Right lobe of liver (tissue), 6 donors: ENCODE data around the gene ARID3A. TPM values are rescaled to one million over a fixed set of nuclear protein-coding genes. Genes with fewer than 3 reads are reported as not detected.

ENCODE experiments used
- ATAC-seq, 4 donors: fragments of 200-7000 bp; cut with Tn5 transposase; one replicate each; pipeline ENCODE4 v1.9.1; 2020; ENCODE audit warnings: mild to moderate bottlenecking in 4 of 4, moderate library complexity in 4 of 4
- DNase-seq, 3 donors: peaks; one replicate each; pipeline ENCODE4 v3.0.0-alpha.2; 2020
- H3K27ac ChIP-seq, 3 donors: fragments of 200-600 bp; one replicate each; pipeline ENCODE4 v1.8.0; 2022
- H3K27me3 ChIP-seq, 2 donors: fragments of 200-600 bp; one replicate each; pipeline ENCODE4 v1.8.0; 2022
- H3K36me3 ChIP-seq, 4 donors: fragments of 200-600 bp; sonication (generic) in 1 of 4; one replicate each; pipeline versions ENCODE4 v1.5.1 to v1.8.0; 2017 to 2022; ENCODE audit warnings: control low read depth in 1 of 4
- H3K4me1 ChIP-seq, 4 donors: fragments of 200-600 bp; sonication (generic) in 1 of 4; one replicate each; pipeline versions ENCODE4 v1.5.1 to v1.8.0; 2017 to 2022; ENCODE audit warnings: control low read depth in 1 of 4
- H3K4me3 ChIP-seq, 3 donors: fragments of 200-600 bp; one replicate each; pipeline ENCODE4 v1.8.0; 2022
- H3K9me3 ChIP-seq, 4 donors: fragments of 200-600 bp; sonication (generic) in 1 of 4; one replicate each; pipeline versions ENCODE4 v1.5.1 to v1.8.0; 2017 to 2022; ENCODE audit warnings: control low read depth in 1 of 4
- CTCF ChIP-seq, 4 donors: fragments of 200-600 bp in 3 of 4; fragments of 450-650 bp in 1 of 4; IDR thresholded peaks; one replicate each; pipeline versions ENCODE4 v1.5.1 to v1.8.0; 2016 to 2022; ENCODE audit warnings: antibody characterized with exemption in 4 of 4, mild to moderate bottlenecking in 2 of 4
- POLR2A ChIP-seq: fragments of 450-650 bp; IDR thresholded peaks from one replicate; pipeline ENCODE4 v1.6.1; 2017; ENCODE audit warnings: antibody characterized with exemption, mild to moderate bottlenecking
- WGBS: methylation state at CpG from one replicate; pipeline ENCODE4 v1.1.6; 2018; ENCODE audit warnings: low coverage, low lambda C conversion rate; ENCODE audit not compliant: insufficient coverage; ENCODE audit errors: missing lambda C conversion rate; 5-methylcytosine and 5-hydroxymethylcytosine counted together
- intact Hi-C, 2 donors: fragments of 100-400 bp; cut with DNase I; formaldehyde crosslinking; loops; one replicate each; pipeline versions ENCODE4 v1.11.2 to v1.14.1; 2022
- total RNA-seq, 6 experiments: library from RNA; depleted of rRNA in 2 of 6; stranded (reverse); fragments of >200 nt in 2 of 6; fragmentation: NEBNext Ultra II Directional in 3 of 6; extraction: Animal tissue kit (Norgen Biotek cat#: 25700) in 3 of 6; gene quantifications; one replicate each; pipeline versions ENCODE4 v1.1.0 to v1.2.4, GENCODE V29; 2016 to 2023
- donor health status: DM: no; HTN: yes; CAD: no.
- donor health status: DM: no; HTN: no; CAD: no.
- donor health status: DM: no; HTN: no; CAD: no.
- donor health status: DM: no; HTN: yes; CAD: no.
- donor health status: DM: no; HTN: yes; CAD: no.

The ARID3A gene
- total RNA-seq, 6 experiments from 2014 or later = 0.74 to 5.3 (median 1.9) TPM

GRCh38 chr19:897442-898039, 28.3 kb upstream of the ARID3A start:
- intact Hi-C loops = no loop called here
- no peaks in the 10 kb centered on the region for H3K9me3 ChIP-seq
- TF ChIP-seq CTCF (IDR thresholded peaks at IDR 0.05) = no peak
- no peak for TF ChIP-seq POLR2A
- H3K27me3 ChIP-seq = no peaks in the 10 kb centered on the region
- DNase-seq = no peak
- no peak for ATAC-seq
- peaks cover 0 to 8% (median 0%) of the 10 kb centered on the region in 4 donors for H3K4me1 ChIP-seq
- no peak overlapping the region for H3K27ac ChIP-seq
- no peak overlapping the region for H3K4me3 ChIP-seq
- peaks cover 0 to 6% (median 0%) of the 10 kb centered on the region in 4 donors for H3K36me3 ChIP-seq
- 87% methylated on average over 8 of the region's 26 CpGs for WGBS

GRCh38 chr19:898663-899062, 27.2 kb upstream of the ARID3A start:
- H3K9me3 ChIP-seq = no peaks in the 10 kb centered on the region
- intact Hi-C loops = no loop called here
- no peak for DNase-seq
- H3K36me3 ChIP-seq = peaks cover 0 to 6% (median 0%) of the 10 kb centered on the region in 4 donors
- no peak for ATAC-seq
- H3K4me1 ChIP-seq = peaks cover 0 to 11% (median 0%) of the 10 kb centered on the region in 4 donors
- no peak overlapping the region for H3K27ac ChIP-seq
- 94% methylated on average over 2 of the region's 20 CpGs for WGBS
- H3K27me3 ChIP-seq = no peaks in the 10 kb centered on the region
- no peak for TF ChIP-seq POLR2A
- no peak for TF ChIP-seq CTCF (IDR thresholded peaks at IDR 0.05)
- no peak overlapping the region for H3K4me3 ChIP-seq

- no peaks in the 10 kb centered on the region for H3K9me3 ChIP-seq
- no peak overlapping the region for H3K27ac ChIP-seq
- no peak overlapping the region for H3K4me3 ChIP-seq
- peaks cover 0 to 6% (median 0%) of the 10 kb centered on the region in 4 donors for H3K36me3 ChIP-seq
- DNase-seq (no peak), ATAC-seq (no peak)
- WGBS = 92% methylated on average over 9 of the region's 32 CpGs
- intact Hi-C loops = no loop called here
- H3K27me3 ChIP-seq = no peaks in the 10 kb centered on the region
- peaks cover 0 to 11% (median 0%) of the 10 kb centered on the region in 4 donors for H3K4me1 ChIP-seq
- TF ChIP-seq POLR2A (no peak), CTCF (IDR thresholded peaks at IDR 0.05) (no peak)
These were observed 26.3 kb upstream of the ARID3A start for GRCh38 chr19:899336-900042.

GRCh38 chr19:900043-900301, 25.9 kb upstream of the ARID3A start:
- H3K27me3 ChIP-seq = no peaks in the 10 kb centered on the region
- H3K36me3 ChIP-seq = peaks cover 0 to 6% (median 0%) of the 10 kb centered on the region in 4 donors
- no peak overlapping the region for H3K27ac ChIP-seq
- H3K9me3 ChIP-seq = no peaks in the 10 kb centered on the region
- WGBS = 82% methylated on average over 3 of the region's 15 CpGs
- no peak for ATAC-seq
- H3K4me1 ChIP-seq = peaks cover 0 to 11% (median 0%) of the 10 kb centered on the region in 4 donors
- DNase-seq = no peak
- H3K4me3 ChIP-seq = no peak overlapping the region
- TF ChIP-seq CTCF (IDR thresholded peaks at IDR 0.05) (no peak), POLR2A (no peak)
- intact Hi-C loops = no loop called here
